GM19397 (cell line): Measurements from ENCODE around the gene ACADSB.
A peak's percentile ranks its signal among the peaks of the same experiment; 100 is the strongest.

Experiments used
- ATAC-seq: cut with Tn5 transposase; IDR thresholded peaks from one replicate; pipeline ENCODE4 v1.9.1; 2021; ENCODE audit warnings: mild to moderate bottlenecking, moderate library complexity; ENCODE audit not compliant: unreplicated experiment

Gene ACADSB

GRCh38 chr10:123001370-123001769, 7.4 kb upstream of the ACADSB start:
- ATAC-seq = no peak

- no peak for ATAC-seq
Measured at GRCh38 chr10:123004298-123004697, 4.5 kb upstream of the ACADSB start.

- ATAC-seq = no peak
Measured at GRCh38 chr10:123007558-123008354, 1.1 kb upstream of the ACADSB start.

- peak; percentile 27 for ATAC-seq
Measured at GRCh38 chr10:123009105-123009820, 457 bp downstream of the ACADSB start.

GRCh38 chr10:123011987-123012386, 3.2 kb downstream of the ACADSB start:
- ATAC-seq = no peak

- ATAC-seq = no peak
Measured at GRCh38 chr10:123013456-123014419, 4.9 kb downstream of the ACADSB start.

GRCh38 chr10:123014772-123015171, 6.0 kb downstream of the ACADSB start:
- ATAC-seq = no peak

- no peak for ATAC-seq
Measured at GRCh38 chr10:123016228-123016627, 7.4 kb downstream of the ACADSB start.

- no peak for ATAC-seq
Measured at GRCh38 chr10:123017421-123018165, 8.8 kb downstream of the ACADSB start.

- ATAC-seq = no peak
Measured at GRCh38 chr10:123018531-123018930, 9.7 kb downstream of the ACADSB start.

- ATAC-seq = no peak
Measured at GRCh38 chr10:123019264-123019663, 10.5 kb downstream of the ACADSB start.

GRCh38 chr10:123019941-123020703, 11.3 kb downstream of the ACADSB start:
- ATAC-seq = no peak

GRCh38 chr10:123021517-123021916, 12.7 kb downstream of the ACADSB start:
- ATAC-seq = no peak

GRCh38 chr10:123024540-123024939, 15.7 kb downstream of the ACADSB start:
- no peak for ATAC-seq

GRCh38 chr10:123026302-123026701, 17.5 kb downstream of the ACADSB start:
- ATAC-seq = no peak

- no peak for ATAC-seq
Measured at GRCh38 chr10:123027861-123028260, 19.1 kb downstream of the ACADSB start.

- no peak for ATAC-seq
Measured at GRCh38 chr10:123031124-123031523, 22.3 kb downstream of the ACADSB start.

GRCh38 chr10:123034332-123034731, 25.5 kb downstream of the ACADSB start:
- ATAC-seq = no peak

GRCh38 chr10:123035467-123036086, 26.8 kb downstream of the ACADSB start:
- ATAC-seq = no peak
